IMR-90 (cell line): ENCODE measurements around the gene UPK3B.
"Not testable (repeated sequence)": the region's sequence is repeated elsewhere in the genome, so short reads cannot be mapped to it uniquely, and the experiment has no call there.

Experiments used
- BHLHE40 ChIP-seq: fragments of 150-350 bp; IDR thresholded peaks from 2 replicates; pipeline ENCODE4 v1.6.1; 2016; ENCODE audit warnings: mild to moderate bottlenecking, low read depth, low read length
- CEBPB ChIP-seq: IDR thresholded peaks from 2 replicates; pipeline ENCODE4 v1.6.1; 2012; ENCODE audit warnings: low read depth, low read length, improper control_type of control experiment
- CHD1 ChIP-seq: IDR thresholded peaks from 2 replicates; pipeline ENCODE4 v1.6.1; 2012; ENCODE audit warnings: low read depth, low read length, improper control_type of control experiment
- FOS ChIP-seq: fragments of 150-350 bp; IDR thresholded peaks from 2 replicates; pipeline ENCODE4 v1.6.1; 2016; ENCODE audit warnings: low read depth, low read length
- MAZ ChIP-seq: IDR thresholded peaks from 2 replicates; pipeline ENCODE4 v1.6.1; 2012; ENCODE audit warnings: low read depth, mild to moderate bottlenecking, low read length, improper control_type of control experiment, moderate library complexity, borderline replicate concordance
- MXI1 ChIP-seq: IDR thresholded peaks from 2 replicates; pipeline ENCODE4 v1.6.1; 2012; ENCODE audit warnings: low read depth, mild to moderate bottlenecking, low read length, moderate library complexity, borderline replicate concordance
- POLR2A ChIP-seq: IDR thresholded peaks from 2 replicates; pipeline ENCODE4 v1.6.1; 2012; ENCODE audit warnings: mild to moderate bottlenecking, low read depth, low read length
- RAD21 ChIP-seq: IDR thresholded peaks from 2 replicates; pipeline ENCODE4 v1.6.1; 2012; ENCODE audit warnings: low read length, improper control_type of control experiment
- RCOR1 ChIP-seq: IDR thresholded peaks from 2 replicates; pipeline ENCODE4 v1.6.1; 2012; ENCODE audit warnings: mild to moderate bottlenecking, low read length, improper control_type of control experiment; ENCODE audit not compliant: insufficient replicate concordance
- SMC3 ChIP-seq: fragments of 150-350 bp; IDR thresholded peaks from 2 replicates; pipeline ENCODE4 v1.6.1; 2016; ENCODE audit warnings: low read depth, mild to moderate bottlenecking, antibody characterized with exemption, low read length, moderate library complexity
- TF ChIP-seq, protein P1 (sequence below): conservative IDR thresholded peaks from 2 replicates; pipeline ENCODE4 v1.5.1; 2012; ENCODE audit warnings: mild to moderate bottlenecking, low read depth, low read length, improper control_type of control experiment

GRCh38 chr7:76499201-76499923 lies 11.0 kb upstream of the UPK3B start:
- not testable (repeated sequence) for TF ChIP-seq FOS, RCOR1, POLR2A, CHD1, MAZ, CEBPB, MXI1, BHLHE40, RAD21, SMC3
- TF ChIP-seq, protein P1, sequence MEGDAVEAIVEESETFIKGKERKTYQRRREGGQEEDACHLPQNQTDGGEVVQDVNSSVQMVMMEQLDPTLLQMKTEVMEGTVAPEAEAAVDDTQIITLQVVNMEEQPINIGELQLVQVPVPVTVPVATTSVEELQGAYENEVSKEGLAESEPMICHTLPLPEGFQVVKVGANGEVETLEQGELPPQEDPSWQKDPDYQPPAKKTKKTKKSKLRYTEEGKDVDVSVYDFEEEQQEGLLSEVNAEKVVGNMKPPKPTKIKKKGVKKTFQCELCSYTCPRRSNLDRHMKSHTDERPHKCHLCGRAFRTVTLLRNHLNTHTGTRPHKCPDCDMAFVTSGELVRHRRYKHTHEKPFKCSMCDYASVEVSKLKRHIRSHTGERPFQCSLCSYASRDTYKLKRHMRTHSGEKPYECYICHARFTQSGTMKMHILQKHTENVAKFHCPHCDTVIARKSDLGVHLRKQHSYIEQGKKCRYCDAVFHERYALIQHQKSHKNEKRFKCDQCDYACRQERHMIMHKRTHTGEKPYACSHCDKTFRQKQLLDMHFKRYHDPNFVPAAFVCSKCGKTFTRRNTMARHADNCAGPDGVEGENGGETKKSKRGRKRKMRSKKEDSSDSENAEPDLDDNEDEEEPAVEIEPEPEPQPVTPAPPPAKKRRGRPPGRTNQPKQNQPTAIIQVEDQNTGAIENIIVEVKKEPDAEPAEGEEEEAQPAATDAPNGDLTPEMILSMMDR, result not testable (repeated sequence)
